HG02973 (cell line): ENCODE measurements around the gene GLP1R.

ENCODE experiments used
- ATAC-seq: cut with Tn5 transposase; IDR thresholded peaks from one replicate; pipeline ENCODE4 v1.9.1; 2021; ENCODE audit warnings: moderate library complexity; ENCODE audit not compliant: unreplicated experiment

Gene GLP1R

GRCh38 chr6:39085129-39085797, 36.7 kb downstream of the GLP1R start:
- ATAC-seq = no peak

GRCh38 chr6:39086294-39086693, 37.7 kb downstream of the GLP1R start:
- ATAC-seq = peak; percentile 64

GRCh38 chr6:39086711-39087110, 38.1 kb downstream of the GLP1R start:
- no peak for ATAC-seq

GRCh38 chr6:39087197-39087596, 38.6 kb downstream of the GLP1R start:
- no peak for ATAC-seq

- ATAC-seq = no peak
These were observed 39.8 kb downstream of the GLP1R start for GRCh38 chr6:39088331-39088730.

- no peak for ATAC-seq
These were observed 41.5 kb downstream of the GLP1R start for GRCh38 chr6:39090036-39090435.

GRCh38 chr6:39091220-39091619, 42.6 kb downstream of the GLP1R start:
- ATAC-seq = no peak

GRCh38 chr6:39092124-39092523, 43.5 kb downstream of the GLP1R start:
- ATAC-seq = no peak

- ATAC-seq = no peak
These were observed 44.6 kb downstream of the GLP1R start for GRCh38 chr6:39093149-39093708.

GRCh38 chr6:39095578-39095977, 47.0 kb downstream of the GLP1R start:
- ATAC-seq = no peak

- ATAC-seq = no peak
These were observed 51.8 kb downstream of the GLP1R start for GRCh38 chr6:39100358-39100757.

- peak; percentile 76 for ATAC-seq
These were observed 53.7 kb downstream of the GLP1R start for GRCh38 chr6:39102071-39102820.

- ATAC-seq = peak; percentile 38
These were observed 54.2 kb downstream of the GLP1R start for GRCh38 chr6:39102821-39103136.

- no peak for ATAC-seq
These were observed 55.9 kb downstream of the GLP1R start for GRCh38 chr6:39104528-39104927.

GRCh38 chr6:39107034-39107433, 58.5 kb downstream of the GLP1R start:
- no peak for ATAC-seq

GRCh38 chr6:39107641-39108040, 59.1 kb downstream of the GLP1R start:
- no peak for ATAC-seq

- ATAC-seq = no peak
These were observed 59.7 kb downstream of the GLP1R start for GRCh38 chr6:39108041-39108839.

- no peak for ATAC-seq
These were observed 62.7 kb downstream of the GLP1R start for GRCh38 chr6:39111280-39111679.

- no peak for ATAC-seq
These were observed 65.2 kb downstream of the GLP1R start for GRCh38 chr6:39113788-39114187.

GRCh38 chr6:39114388-39114703, 65.8 kb downstream of the GLP1R start:
- ATAC-seq = peak; percentile 15

GRCh38 chr6:39114704-39115599, 66.4 kb downstream of the GLP1R start, which contains the start of gene SAYSD1:
TSS of gene SAYSD1 (minus strand) at chr6:39115186. CDS start at chr6:39115089, 97 bp downstream.
- peak; percentile 88 for ATAC-seq
